ENCODE data around the gene CELSR1. TPM values are rescaled to one million over a fixed set of nuclear protein-coding genes. Genes with fewer than 3 reads are reported as not detected.
A peak's percentile ranks its signal among the peaks of the same experiment; 100 is the strongest.

Gene CELSR1
- total RNA-seq, 1 donor from 2014 or later: 27.6 TPM

GRCh38 chr22:46484861-46485595, 52.4 kb downstream of the CELSR1 start:
- Histone ChIP-seq H3K36me3 (ENCODE audit: insufficient read depth, low read length) (no peaks in the 10 kb centered on the region), H3K9ac (ENCODE audit: low read length) (peak overlapping the region; percentile 32), H2AFZ (ENCODE audit: low read depth, low read length) (no peak overlapping the region), H3K27me3 (ENCODE audit: insufficient read depth, low read length) (peaks cover 3% of the 10 kb centered on the region), H3K4me1 (ENCODE audit: insufficient read depth, low read length) (peaks cover 9% of the 10 kb centered on the region), H3K27ac (ENCODE audit: low read depth, low read length) (peak overlapping the region; percentile 17), H3K79me2 (ENCODE audit: insufficient read depth, low read length) (no peaks in the 10 kb centered on the region), H4K20me1 (ENCODE audit: insufficient read depth, low read length) (peaks cover 12% of the 10 kb centered on the region), H3K4me2 (ENCODE audit: low read length) (peak overlapping the region; percentile 15), H3K4me3 (ENCODE audit: insufficient read depth, low read depth, low read length) (no peak overlapping the region), H3K9me3 (ENCODE audit: insufficient read depth, low read depth, low read length) (peaks cover 3% of the 10 kb centered on the region)
- Mint-ChIP-seq H3K27ac (ENCODE audit: unreplicated experiment) (peak overlapping the region; percentile 69), H3K36me3 (ENCODE audit: low read depth, unreplicated experiment) (peaks cover 3% of the 10 kb centered on the region), H3K27me3 (ENCODE audit: low read depth, unreplicated experiment) (peaks cover 2% of the 10 kb centered on the region), H3K9me3 (ENCODE audit: unreplicated experiment) (no peaks in the 10 kb centered on the region), H3K4me1 (ENCODE audit: low read depth, unreplicated experiment) (peaks cover 19% of the 10 kb centered on the region), H3K4me3 (ENCODE audit: unreplicated experiment) (no peak overlapping the region)
- DNase-seq (ENCODE audit: low read depth) (peak; percentile 89), FAIRE-seq (no peak)
- TF ChIP-seq EZH2 (IDR thresholded peaks at IDR 0.05; ENCODE audit: insufficient read depth, low read length) (no peak), CTCF (IDR thresholded peaks at IDR 0.05; ENCODE audit: insufficient read depth, low read depth, low read length) (no peak)

GRCh38 chr22:46484156-46484860, 53.1 kb downstream of the CELSR1 start:
- no peak overlapping the region for H3K4me3 ChIP-seq (ENCODE audit: insufficient read depth, low read depth, low read length)
- peaks cover 17% of the 10 kb centered on the region for H4K20me1 ChIP-seq (ENCODE audit: insufficient read depth, low read length)
- peaks cover 3% of the 10 kb centered on the region for H3K27me3 ChIP-seq (ENCODE audit: insufficient read depth, low read length)
- H3K36me3 ChIP-seq (ENCODE audit: insufficient read depth, low read length): no peaks in the 10 kb centered on the region
- Mint-ChIP-seq H3K27me3 (ENCODE audit: low read depth, unreplicated experiment) (peaks cover 2% of the 10 kb centered on the region), H3K4me1 (ENCODE audit: low read depth, unreplicated experiment) (peaks cover 24% of the 10 kb centered on the region), H3K36me3 (ENCODE audit: low read depth, unreplicated experiment) (peaks cover 3% of the 10 kb centered on the region), H3K4me3 (ENCODE audit: unreplicated experiment) (no peak overlapping the region), H3K27ac (ENCODE audit: unreplicated experiment) (peak overlapping the region; percentile 69), H3K9me3 (ENCODE audit: unreplicated experiment) (no peaks in the 10 kb centered on the region)
- no peak for FAIRE-seq
- H3K9me3 ChIP-seq (ENCODE audit: insufficient read depth, low read depth, low read length): peaks cover 3% of the 10 kb centered on the region
- H3K79me2 ChIP-seq (ENCODE audit: insufficient read depth, low read length): no peaks in the 10 kb centered on the region
- peaks cover 9% of the 10 kb centered on the region for H3K4me1 ChIP-seq (ENCODE audit: insufficient read depth, low read length)
- peak overlapping the region; percentile 10 for H3K9ac ChIP-seq (ENCODE audit: low read length)
- TF ChIP-seq CTCF (IDR thresholded peaks at IDR 0.05; ENCODE audit: insufficient read depth, low read depth, low read length) (no peak), EZH2 (IDR thresholded peaks at IDR 0.05; ENCODE audit: insufficient read depth, low read length) (no peak)
- H3K27ac ChIP-seq (ENCODE audit: low read depth, low read length): no peak overlapping the region
- DNase-seq (ENCODE audit: low read depth): no peak
- peak overlapping the region; percentile 15 for H3K4me2 ChIP-seq (ENCODE audit: low read length)
- no peak overlapping the region for H2AFZ ChIP-seq (ENCODE audit: low read depth, low read length)
